ENCODE results near the gene MSI2.

MSI2 gene

GRCh38 chr17:57447990-57448758, 191.9 kb downstream of the MSI2 start:
- H3K9ac ChIP-seq (ENCODE audit: insufficient read length): no peak overlapping the region

GRCh38 chr17:57448759-57449283, 192.5 kb downstream of the MSI2 start:
- Histone ChIP-seq H3K9ac (ENCODE audit: insufficient read length) (no peak overlapping the region), H3K27ac (no peak overlapping the region), H3K4me3 (no peak overlapping the region), H3K9me3 (ENCODE audit: low read depth, low read length) (no peaks in the 10 kb centered on the region), H3K36me3 (ENCODE audit: insufficient read depth, low read length) (no peaks in the 10 kb centered on the region)
- no peak for DNase-seq (ENCODE audit: low read depth, low spot score)
- no peak for TF ChIP-seq EZH2 (IDR thresholded peaks at IDR 0.05)
- TF ChIP-seq POLR2AphosphoS5 (IDR thresholded peaks at IDR 0.05; ENCODE audit: borderline replicate concordance, low read depth, low read length): no peak
- no peak for TF ChIP-seq FOXP2 (optimal IDR thresholded peaks at IDR 0.05; ENCODE audit: control extremely low read depth, extremely low read length, insufficient read depth)

More at GRCh38 chr17:57447990-57448758, 191.9 kb downstream of the MSI2 start:
- DNase-seq (ENCODE audit: low read depth, low spot score): no peak
- no peak for TF ChIP-seq POLR2AphosphoS5 (IDR thresholded peaks at IDR 0.05; ENCODE audit: borderline replicate concordance, low read depth, low read length)
- no peak for TF ChIP-seq FOXP2 (optimal IDR thresholded peaks at IDR 0.05; ENCODE audit: control extremely low read depth, extremely low read length, insufficient read depth)
- TF ChIP-seq EZH2 (IDR thresholded peaks at IDR 0.05): no peak
- Histone ChIP-seq H3K27ac (no peak overlapping the region), H3K4me3 (no peak overlapping the region), H3K36me3 (ENCODE audit: insufficient read depth, low read length) (no peaks in the 10 kb centered on the region), H3K9me3 (ENCODE audit: low read depth, low read length) (no peaks in the 10 kb centered on the region)

- no peak for TF ChIP-seq EZH2 (IDR thresholded peaks at IDR 0.05)
- TF ChIP-seq FOXP2 (optimal IDR thresholded peaks at IDR 0.05; ENCODE audit: control extremely low read depth, extremely low read length, insufficient read depth): no peak
- TF ChIP-seq POLR2AphosphoS5 (IDR thresholded peaks at IDR 0.05; ENCODE audit: borderline replicate concordance, low read depth, low read length): no peak
- H3K36me3 ChIP-seq (ENCODE audit: insufficient read depth, low read length): no peaks in the 10 kb centered on the region
- no peak for DNase-seq (ENCODE audit: low read depth, low spot score)
- H3K27ac ChIP-seq: no peak overlapping the region
- no peak overlapping the region for H3K9ac ChIP-seq (ENCODE audit: insufficient read length)
- no peak overlapping the region for H3K4me3 ChIP-seq
- no peaks in the 10 kb centered on the region for H3K9me3 ChIP-seq (ENCODE audit: low read depth, low read length)
Observed at GRCh38 chr17:57451191-57451590, 194.9 kb downstream of the MSI2 start.

- H3K4me3 ChIP-seq: no peak overlapping the region
- H3K9me3 ChIP-seq (ENCODE audit: low read depth, low read length): no peaks in the 10 kb centered on the region
- no peaks in the 10 kb centered on the region for H3K36me3 ChIP-seq (ENCODE audit: insufficient read depth, low read length)
- H3K9ac ChIP-seq (ENCODE audit: insufficient read length): no peak overlapping the region
- DNase-seq (ENCODE audit: low read depth, low spot score): no peak
- TF ChIP-seq POLR2AphosphoS5 (IDR thresholded peaks at IDR 0.05; ENCODE audit: borderline replicate concordance, low read depth, low read length): no peak
- TF ChIP-seq FOXP2 (optimal IDR thresholded peaks at IDR 0.05; ENCODE audit: control extremely low read depth, extremely low read length, insufficient read depth): no peak
- no peak for TF ChIP-seq EZH2 (IDR thresholded peaks at IDR 0.05)
- no peak overlapping the region for H3K27ac ChIP-seq
Observed at GRCh38 chr17:57451643-57452042, 195.3 kb downstream of the MSI2 start.

- Histone ChIP-seq H3K9ac (ENCODE audit: insufficient read length) (no peak overlapping the region), H3K36me3 (ENCODE audit: insufficient read depth, low read length) (no peaks in the 10 kb centered on the region), H3K27ac (no peak overlapping the region), H3K4me3 (no peak overlapping the region), H3K9me3 (ENCODE audit: low read depth, low read length) (no peaks in the 10 kb centered on the region)
- TF ChIP-seq EZH2 (IDR thresholded peaks at IDR 0.05) (no peak), FOXP2 (optimal IDR thresholded peaks at IDR 0.05; ENCODE audit: control extremely low read depth, extremely low read length, insufficient read depth) (no peak), POLR2AphosphoS5 (IDR thresholded peaks at IDR 0.05; ENCODE audit: borderline replicate concordance, low read depth, low read length) (no peak)
- DNase-seq (ENCODE audit: low read depth, low spot score): no peak
Observed at GRCh38 chr17:57453841-57454425, 197.6 kb downstream of the MSI2 start.

- DNase-seq (ENCODE audit: low read depth, low spot score): no peak
- Histone ChIP-seq H3K9ac (ENCODE audit: insufficient read length) (no peak overlapping the region), H3K9me3 (ENCODE audit: low read depth, low read length) (no peaks in the 10 kb centered on the region), H3K4me3 (no peak overlapping the region), H3K36me3 (ENCODE audit: insufficient read depth, low read length) (no peaks in the 10 kb centered on the region), H3K27ac (no peak overlapping the region)
- TF ChIP-seq POLR2AphosphoS5 (IDR thresholded peaks at IDR 0.05; ENCODE audit: borderline replicate concordance, low read depth, low read length) (no peak), EZH2 (IDR thresholded peaks at IDR 0.05) (no peak), FOXP2 (optimal IDR thresholded peaks at IDR 0.05; ENCODE audit: control extremely low read depth, extremely low read length, insufficient read depth) (no peak)
Observed at GRCh38 chr17:57454729-57455062, 198.4 kb downstream of the MSI2 start.

GRCh38 chr17:57455063-57455914, 199.0 kb downstream of the MSI2 start:
- Histone ChIP-seq H3K36me3 (ENCODE audit: insufficient read depth, low read length) (no peaks in the 10 kb centered on the region), H3K9me3 (ENCODE audit: low read depth, low read length) (no peaks in the 10 kb centered on the region), H3K4me3 (no peak overlapping the region), H3K27ac (no peak overlapping the region), H3K9ac (ENCODE audit: insufficient read length) (no peak overlapping the region)
- no peak for DNase-seq (ENCODE audit: low read depth, low spot score)
- TF ChIP-seq FOXP2 (optimal IDR thresholded peaks at IDR 0.05; ENCODE audit: control extremely low read depth, extremely low read length, insufficient read depth): no peak
- no peak for TF ChIP-seq EZH2 (IDR thresholded peaks at IDR 0.05)

- TF ChIP-seq EZH2 (IDR thresholded peaks at IDR 0.05) (no peak), FOXP2 (optimal IDR thresholded peaks at IDR 0.05; ENCODE audit: control extremely low read depth, extremely low read length, insufficient read depth) (no peak), POLR2AphosphoS5 (IDR thresholded peaks at IDR 0.05; ENCODE audit: borderline replicate concordance, low read depth, low read length) (no peak)
- Histone ChIP-seq H3K36me3 (ENCODE audit: insufficient read depth, low read length) (no peaks in the 10 kb centered on the region), H3K9ac (ENCODE audit: insufficient read length) (no peak overlapping the region), H3K9me3 (ENCODE audit: low read depth, low read length) (no peaks in the 10 kb centered on the region), H3K27ac (no peak overlapping the region), H3K4me3 (no peak overlapping the region)
- no peak for DNase-seq (ENCODE audit: low read depth, low spot score)
Observed at GRCh38 chr17:57456622-57457021, 200.3 kb downstream of the MSI2 start.

Data from SK-N-MC (cell line).